KOPT-K1 (cell line): ENCODE data around the gene ESYT1.

Experiments
- H3K27ac ChIP-seq: fragments of 200-600 bp; sonication (generic); 2 replicates; pipeline ENCODE4 v1.5.1; 2016; ENCODE audit warnings: antibody characterized with exemption, mild to moderate bottlenecking, low read depth, low read length; ENCODE audit not compliant: poor library complexity, severe bottlenecking
- H3K36me3 ChIP-seq: fragments of 200-600 bp; sonication (generic); 2 replicates; pipeline ENCODE4 v1.5.1; 2017; ENCODE audit warnings: antibody characterized with exemption, mild to moderate bottlenecking, low read length, moderate library complexity; ENCODE audit not compliant: insufficient read depth
- H3K9me3 ChIP-seq: fragments of 200-600 bp; sonication (generic); 2 replicates; pipeline ENCODE4 v1.5.1; 2017; ENCODE audit warnings: antibody characterized with exemption, low read length, mild to moderate bottlenecking; ENCODE audit not compliant: insufficient read depth, poor library complexity, severe bottlenecking

ESYT1 gene

DNA sequence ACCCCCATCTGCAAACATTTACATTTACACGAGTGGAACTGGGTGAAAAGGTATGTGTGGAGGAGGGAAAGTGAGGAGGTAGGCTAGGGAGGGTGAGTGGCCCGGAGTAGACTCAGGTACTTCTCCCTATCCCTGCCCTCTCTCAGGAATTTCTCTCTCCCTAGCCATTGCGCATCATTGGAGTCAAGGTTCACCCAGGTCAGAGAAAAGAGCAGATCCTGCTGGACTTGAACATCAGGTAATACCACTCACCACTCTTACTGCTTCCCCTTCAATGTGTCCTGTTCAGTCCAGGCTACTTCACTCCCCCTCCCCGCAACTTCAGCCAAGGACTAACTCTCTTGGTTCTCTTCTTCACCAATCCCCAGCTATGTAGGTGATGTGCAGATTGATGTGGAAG is 2.8 kb downstream of the ESYT1 start:
- Histone ChIP-seq H3K36me3 (peaks cover 59% of the 10 kb centered on the region), H3K9me3 (no peaks in the 10 kb centered on the region)

DNA sequence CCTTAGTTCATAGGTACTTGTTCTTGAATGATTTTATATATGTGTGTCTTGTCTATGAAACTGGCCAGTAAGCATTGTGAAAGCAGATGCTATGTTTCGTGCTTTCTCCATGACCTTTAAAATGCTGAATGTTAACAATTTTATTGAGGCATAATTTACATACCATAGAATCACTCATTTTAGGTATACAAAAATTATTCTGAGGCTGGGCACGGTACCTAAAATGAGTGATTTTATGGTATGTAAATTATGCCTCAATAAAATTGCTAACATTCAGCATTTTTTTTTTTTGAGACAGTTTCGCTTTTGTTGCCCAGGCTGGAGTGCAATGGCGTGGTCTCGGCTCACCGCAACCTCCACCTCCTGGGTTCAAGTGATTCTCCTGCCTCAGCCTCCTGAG is 6.8 kb downstream of the ESYT1 start:
- Histone ChIP-seq H3K36me3 (peaks cover 99% of the 10 kb centered on the region), H3K9me3 (no peaks in the 10 kb centered on the region), H3K27ac (no peak overlapping the region)

More for the DNA sequence above, 2.8 kb downstream of the ESYT1 start:
- peak overlapping the region; percentile 77 for H3K27ac ChIP-seq

DNA sequence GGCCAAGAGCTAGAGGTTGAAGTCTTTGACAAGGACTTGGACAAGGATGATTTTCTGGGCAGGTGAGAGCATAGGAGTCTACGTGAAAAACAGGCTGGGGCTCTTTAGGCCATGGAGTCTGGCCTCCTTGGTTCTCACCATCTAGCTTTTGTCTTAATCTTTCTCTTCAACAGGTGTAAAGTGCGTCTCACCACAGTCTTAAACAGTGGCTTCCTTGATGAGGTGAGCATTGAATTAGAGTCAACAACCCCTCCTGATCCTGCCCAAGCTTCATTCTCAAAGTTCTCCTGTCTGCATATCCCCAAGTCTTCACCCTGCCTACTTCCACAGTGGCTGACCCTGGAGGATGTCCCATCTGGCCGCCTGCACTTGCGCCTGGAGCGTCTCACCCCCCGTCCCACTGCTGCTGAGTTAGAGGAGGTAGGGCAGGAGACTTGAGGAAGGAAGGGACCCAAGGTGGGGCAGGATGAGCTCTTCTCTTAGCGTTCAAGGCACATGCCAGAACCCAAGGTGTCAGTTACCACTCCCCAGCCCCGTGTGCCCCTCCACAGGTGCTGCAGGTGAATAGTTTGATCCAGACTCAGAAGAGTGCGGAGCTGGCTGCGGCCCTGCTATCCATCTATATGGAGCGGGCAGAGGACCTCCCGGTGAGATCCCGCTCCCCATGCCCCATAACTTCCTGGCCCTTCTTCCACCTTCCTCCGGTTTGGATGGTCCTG is 9.9 kb downstream of the ESYT1 start:
- Histone ChIP-seq H3K36me3 (peaks cover 98% of the 10 kb centered on the region), H3K27ac (peak overlapping the region; percentile 16), H3K9me3 (no peaks in the 10 kb centered on the region)

- H3K27ac ChIP-seq, result no peak overlapping the region
- no peaks in the 10 kb centered on the region for H3K9me3 ChIP-seq
- peaks cover 82% of the 10 kb centered on the region for H3K36me3 ChIP-seq
These were observed 14.1 kb downstream of the ESYT1 start for GRCh38 chr12:56141946-56142784.

DNA sequence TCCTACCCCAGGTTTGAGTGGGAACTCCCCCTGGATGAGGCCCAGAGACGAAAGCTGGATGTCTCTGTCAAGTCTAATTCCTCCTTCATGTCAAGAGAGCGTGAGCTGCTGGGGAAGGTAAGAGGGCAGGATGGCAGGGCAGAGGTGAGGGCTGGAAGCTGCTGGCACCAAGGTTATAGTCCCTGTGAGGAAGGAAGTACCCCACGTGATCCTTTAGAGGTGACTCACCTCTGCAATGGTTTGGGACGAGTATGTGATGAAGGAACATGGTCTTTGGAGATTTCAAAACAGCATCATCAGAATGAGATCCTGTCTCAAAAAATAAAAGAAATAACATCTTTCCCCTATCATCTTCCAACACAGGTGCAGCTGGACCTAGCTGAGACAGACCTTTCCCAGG is 15.2 kb downstream of the ESYT1 start:
- Histone ChIP-seq H3K9me3 (no peaks in the 10 kb centered on the region), H3K36me3 (peaks cover 71% of the 10 kb centered on the region), H3K27ac (no peak overlapping the region)

DNA sequence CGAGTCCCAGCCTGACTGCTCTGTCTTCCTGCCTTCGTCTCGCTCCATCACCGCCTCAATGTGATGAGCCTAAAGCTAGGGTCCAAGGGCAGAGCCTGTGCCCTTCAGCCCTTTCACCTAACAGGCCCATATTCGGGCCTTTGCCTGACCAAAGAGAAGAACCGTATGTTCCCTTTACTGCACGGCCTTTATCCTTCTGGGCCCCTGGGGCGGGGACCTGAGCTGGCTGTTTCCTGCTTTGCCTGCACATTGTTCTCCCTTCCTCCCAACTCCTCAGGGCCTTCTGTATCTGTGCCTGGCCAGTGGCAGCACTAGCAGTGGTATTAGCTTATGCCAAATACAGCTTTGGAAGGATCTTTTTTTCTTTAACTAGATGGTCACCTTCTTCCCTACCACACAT is 15.8 kb downstream of the ESYT1 start:
- Histone ChIP-seq H3K27ac (no peak overlapping the region), H3K36me3 (peaks cover 64% of the 10 kb centered on the region), H3K9me3 (no peaks in the 10 kb centered on the region)

DNA sequence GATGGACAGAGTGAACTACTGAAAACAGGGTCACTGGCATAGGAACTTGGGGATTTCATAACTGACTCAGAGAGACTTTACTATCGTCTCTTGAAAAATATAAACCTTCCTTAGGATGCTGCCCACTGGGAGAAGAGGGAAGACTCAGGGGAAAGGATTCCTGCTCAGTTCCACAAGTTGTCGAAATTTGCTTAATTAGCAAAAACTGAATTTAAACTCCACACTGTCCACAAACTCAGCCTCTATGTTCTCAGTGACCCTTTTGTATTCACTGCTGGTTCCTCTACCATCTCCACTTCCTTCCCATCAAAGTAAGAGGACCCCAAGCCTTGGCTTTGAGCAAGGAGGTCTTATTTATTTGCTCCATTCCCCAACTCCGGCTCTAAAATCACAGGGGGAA is 17.1 kb downstream of the ESYT1 start:
- H3K9me3 ChIP-seq, result no peaks in the 10 kb centered on the region
- H3K36me3 ChIP-seq, result peaks cover 51% of the 10 kb centered on the region
- H3K27ac ChIP-seq, result no peak overlapping the region

- Histone ChIP-seq H3K36me3 (peaks cover 37% of the 10 kb centered on the region), H3K9me3 (no peaks in the 10 kb centered on the region), H3K27ac (no peak overlapping the region)
These were observed 18.7 kb downstream of the ESYT1 start for GRCh38 chr12:56146492-56147460.

GRCh38 chr12:56150563-56150962 is 22.5 kb downstream of the ESYT1 start:
- Histone ChIP-seq H3K9me3 (no peaks in the 10 kb centered on the region), H3K27ac (no peak overlapping the region), H3K36me3 (peaks cover 16% of the 10 kb centered on the region; the same call in 1 of the 2 replicates)

GRCh38 chr12:56151672-56152131 is 23.6 kb downstream of the ESYT1 start:
- H3K36me3 ChIP-seq, result peaks cover 23% of the 10 kb centered on the region
- H3K27ac ChIP-seq, result peak overlapping the region; percentile 92
- no peaks in the 10 kb centered on the region for H3K9me3 ChIP-seq

GRCh38 chr12:56152132-56152755 is 24.2 kb downstream of the ESYT1 start, which contains the start of gene MYL6B:
MYL6B (plus strand) TSS chr12:56152587; CDS start chr12:56153919, 1,332 bp downstream.
- peaks cover 23% of the 10 kb centered on the region for H3K36me3 ChIP-seq
- H3K27ac ChIP-seq, result peak within 1 kb of the TSS; percentile 92
- no peaks in the 10 kb centered on the region for H3K9me3 ChIP-seq

DNA sequence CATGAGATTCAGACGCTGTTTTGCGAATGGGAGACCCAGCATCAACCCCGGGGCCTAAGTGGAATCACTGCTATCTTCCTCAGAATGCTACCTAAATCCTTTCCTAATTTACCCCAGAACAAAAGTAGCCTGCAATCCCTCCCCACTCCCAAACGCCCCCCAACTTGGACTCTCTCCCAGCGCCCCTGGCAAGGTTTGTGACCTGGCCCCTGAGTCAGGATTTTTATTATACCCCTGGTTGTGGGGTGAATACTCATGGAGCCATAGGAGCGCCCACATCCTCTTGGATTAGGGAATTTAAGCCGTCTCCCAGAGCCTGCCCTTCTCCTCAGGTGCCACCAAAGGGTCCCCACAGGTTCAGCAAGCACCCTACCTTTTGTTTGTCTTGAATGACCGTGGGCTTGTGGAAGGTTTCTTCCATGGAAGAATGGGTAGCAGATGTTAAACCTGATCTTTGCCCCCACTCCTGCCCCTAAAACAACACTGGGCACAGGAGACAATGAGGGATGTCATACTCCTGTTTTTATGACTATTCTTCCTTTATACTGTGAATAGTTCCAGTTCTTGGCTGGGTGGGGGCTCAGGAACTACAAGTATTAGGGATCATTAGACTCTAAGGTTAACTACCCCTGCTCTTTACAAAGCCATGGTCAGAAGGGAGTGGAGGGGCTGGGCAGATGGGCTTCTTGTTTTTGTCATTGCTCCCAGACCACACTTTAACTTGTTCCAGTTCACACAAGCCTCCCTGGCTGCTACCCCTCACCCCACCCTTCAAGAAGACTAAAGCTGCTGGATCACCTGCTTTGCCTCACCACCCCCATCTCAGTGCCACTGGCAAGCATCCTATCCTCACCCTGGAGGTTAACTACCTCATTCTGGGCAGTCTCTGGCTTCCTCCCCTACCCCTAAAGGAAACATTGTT is 24.9 kb downstream of the ESYT1 start:
- Histone ChIP-seq H3K9me3 (no peaks in the 10 kb centered on the region), H3K27ac (peak overlapping the region; percentile 92), H3K36me3 (peaks cover 23% of the 10 kb centered on the region)

- peaks cover 23% of the 10 kb centered on the region for H3K36me3 ChIP-seq
- no peaks in the 10 kb centered on the region for H3K9me3 ChIP-seq
- peak overlapping the region; percentile 92 for H3K27ac ChIP-seq
These were observed 25.6 kb downstream of the ESYT1 start for GRCh38 chr12:56153678-56154065.
